HS-5 (cell line): Measurements from ENCODE around the gene CTCFL.

Experiments
- DNase-seq: peaks from one replicate; pipeline ENCODE4 v3.0.0-alpha.2; 2012; ENCODE audit warnings: low read depth

CTCFL gene

DNA sequence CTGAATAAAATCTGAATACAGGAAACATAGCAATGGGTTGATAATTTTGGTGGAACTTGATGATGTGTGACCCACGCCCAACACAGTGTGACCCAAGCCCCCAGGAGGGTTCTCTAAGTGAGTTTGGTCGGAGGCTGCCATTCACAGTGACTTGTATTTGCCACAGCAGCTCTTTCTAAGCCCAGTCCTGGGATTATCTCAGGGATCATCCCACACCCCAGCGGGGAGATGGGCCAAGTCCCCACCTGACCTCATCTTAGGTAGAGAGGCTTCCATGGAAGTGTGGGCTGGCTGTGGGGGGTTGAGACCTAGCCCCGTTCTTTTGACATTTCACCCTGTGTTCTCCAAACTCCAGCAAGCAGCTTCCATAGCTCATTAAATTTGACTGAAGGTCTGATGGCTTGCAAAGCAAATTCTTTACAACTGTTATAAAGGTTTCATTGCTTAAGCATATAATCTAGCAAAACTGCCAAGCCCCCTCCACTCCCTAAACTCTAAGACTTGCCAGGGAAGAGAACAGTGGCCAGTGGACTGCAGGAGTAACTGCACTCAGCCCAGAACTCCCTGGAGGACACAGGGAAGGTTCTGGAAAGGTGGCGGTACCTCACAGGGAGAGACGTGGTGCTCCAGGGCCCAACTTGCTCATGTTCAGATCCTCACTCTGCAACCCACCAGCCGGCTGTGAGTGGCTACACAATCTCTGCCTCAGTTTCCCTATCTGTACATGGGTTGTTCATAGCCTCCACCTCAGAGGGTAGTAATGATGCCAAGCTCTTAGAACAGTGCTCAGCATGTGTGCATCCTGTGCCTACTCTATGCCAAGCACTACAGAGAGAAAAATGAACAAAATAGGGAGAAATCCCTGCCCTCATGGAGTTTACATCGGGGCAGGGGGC lies 35.0 kb upstream of the CTCFL start:
- DNase-seq = no peak

- DNase-seq = no peak
These were observed 34.3 kb upstream of the CTCFL start for GRCh38 chr20:57559289-57559634.

DNA sequence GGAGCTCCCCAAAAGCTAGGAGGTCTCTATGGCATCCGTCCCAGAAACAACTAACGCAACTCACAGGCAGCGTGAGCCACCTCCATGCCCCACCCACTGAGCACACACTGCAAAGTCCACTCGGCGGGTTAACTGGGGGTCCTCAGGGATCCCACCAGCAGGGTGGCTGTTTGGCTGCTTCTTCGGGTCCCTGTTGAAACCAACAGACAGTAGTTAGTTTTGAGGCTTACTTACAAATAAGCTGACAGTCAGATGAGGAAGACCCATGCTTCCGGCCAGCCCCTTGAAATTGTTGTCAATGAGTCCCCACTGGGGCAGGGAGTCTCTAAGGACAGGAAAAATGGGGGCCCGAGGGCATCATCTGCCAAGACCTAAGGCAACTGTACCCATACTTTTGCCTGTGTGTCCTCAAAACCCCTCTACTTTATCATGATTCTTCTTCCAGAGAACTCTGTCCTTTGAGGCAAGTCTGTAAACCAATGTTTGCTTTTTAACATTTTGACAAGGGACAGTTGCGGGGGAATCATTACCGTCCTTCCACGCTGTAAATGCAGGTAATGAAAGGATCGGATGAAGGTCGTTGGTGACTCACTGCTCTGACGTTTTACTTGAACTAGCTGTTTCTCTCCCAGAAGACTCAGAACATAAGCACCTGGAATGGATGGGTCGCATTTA lies 33.8 kb upstream of the CTCFL start:
- DNase-seq = no peak

GRCh38 chr20:57557926-57558613 lies 33.1 kb upstream of the CTCFL start:
- no peak for DNase-seq

DNA sequence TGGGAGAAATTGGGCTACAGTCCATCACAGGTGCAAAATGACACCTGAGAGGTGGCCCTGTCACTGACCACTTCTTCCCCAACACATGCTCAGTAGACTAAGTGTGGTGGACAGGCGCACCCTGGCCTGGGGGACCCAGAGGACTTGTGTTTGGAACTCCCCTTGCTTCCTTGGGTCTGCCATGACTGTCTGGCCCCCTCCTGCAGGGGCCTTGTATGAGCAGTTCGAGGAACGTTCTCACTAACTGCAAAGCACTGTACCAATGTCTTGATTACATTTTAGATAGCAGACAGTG lies 32.0 kb upstream of the CTCFL start:
- DNase-seq = no peak

DNA sequence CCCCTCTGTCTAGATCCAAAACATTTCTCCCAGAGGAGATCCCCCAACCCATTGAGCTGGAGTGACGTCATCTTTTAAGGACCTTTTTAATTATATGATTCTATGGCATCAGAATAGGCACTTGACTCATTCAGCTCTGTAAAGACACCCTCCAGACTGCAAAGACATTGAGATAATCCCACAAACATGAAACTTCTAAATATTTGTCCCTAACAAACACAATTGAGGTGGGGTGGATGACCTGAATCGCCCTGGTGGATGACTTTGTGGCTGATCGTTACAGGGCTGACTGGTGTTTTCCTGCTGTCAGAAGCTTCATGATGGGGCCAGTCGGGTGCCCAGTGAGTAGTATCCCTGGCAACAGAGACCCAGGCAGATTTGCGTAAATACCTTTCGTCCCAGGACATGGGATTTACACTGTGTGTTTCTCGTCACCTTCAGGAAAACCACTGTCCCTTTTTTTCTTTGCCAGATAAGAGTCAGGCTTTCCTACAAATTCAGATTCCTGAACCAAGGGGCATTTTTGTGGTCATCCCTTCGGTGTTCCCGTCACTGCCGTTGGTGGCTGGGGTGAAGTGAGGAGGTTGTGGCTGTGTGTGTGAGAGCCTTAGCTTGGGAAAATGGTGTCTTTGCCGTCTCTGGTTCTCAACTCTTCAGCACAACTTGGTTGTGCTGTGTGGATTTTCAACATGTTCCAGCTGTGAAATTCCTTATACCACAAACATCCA lies 30.7 kb upstream of the CTCFL start:
- DNase-seq = no peak

DNA sequence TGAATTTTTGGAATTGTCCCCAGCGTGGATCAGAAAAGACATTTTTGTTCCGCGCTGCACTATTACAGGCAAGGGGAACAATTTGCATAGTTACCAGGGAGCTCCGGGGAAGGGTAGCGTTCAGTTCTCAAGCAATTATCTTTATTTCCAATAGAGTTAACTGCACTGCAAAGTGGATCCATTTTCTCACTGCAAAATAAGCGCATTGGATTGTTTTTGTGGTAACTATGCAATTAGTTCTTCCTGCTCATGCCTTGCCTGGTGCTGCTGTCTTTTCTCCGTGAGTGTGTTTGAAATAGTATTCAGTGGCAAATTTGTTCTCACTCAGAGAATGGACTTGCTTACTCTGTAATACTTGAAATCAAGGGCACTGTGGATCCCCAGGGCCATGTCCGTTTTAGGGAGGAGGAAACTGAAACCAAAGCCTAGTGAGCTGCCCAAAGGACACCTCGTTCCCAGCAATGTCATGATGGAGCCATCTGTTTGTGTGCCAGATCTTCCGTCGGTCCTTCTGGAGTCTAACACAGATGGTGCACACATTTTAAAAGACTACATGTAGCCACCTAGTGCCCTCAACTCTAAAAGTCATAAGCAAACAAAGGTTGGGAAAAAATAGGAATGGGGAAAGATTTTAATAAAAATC lies 28.6 kb upstream of the CTCFL start:
- DNase-seq = no peak

DNA sequence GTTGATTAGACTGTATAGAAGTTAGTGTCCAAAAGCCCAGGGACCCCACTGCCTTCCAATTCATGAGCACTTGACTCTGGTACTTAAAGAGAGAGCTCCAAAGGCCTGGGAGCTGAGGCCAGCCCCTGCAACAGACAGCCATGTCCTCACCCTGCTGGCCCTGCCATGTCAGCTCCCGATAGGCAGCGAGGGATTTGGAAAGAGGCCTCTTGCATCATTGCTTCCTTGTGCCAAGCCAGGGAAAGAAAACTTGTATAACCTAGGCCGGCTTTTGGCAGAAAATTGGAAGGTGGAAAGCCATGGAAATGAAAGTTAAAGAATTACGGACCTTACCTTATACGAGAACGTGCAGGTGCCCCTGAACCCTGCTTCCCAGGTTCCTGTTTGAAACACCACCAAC lies 27.5 kb upstream of the CTCFL start:
- no peak for DNase-seq

- no peak for DNase-seq
These were observed 23.5 kb upstream of the CTCFL start for GRCh38 chr20:57548177-57549058.

DNA sequence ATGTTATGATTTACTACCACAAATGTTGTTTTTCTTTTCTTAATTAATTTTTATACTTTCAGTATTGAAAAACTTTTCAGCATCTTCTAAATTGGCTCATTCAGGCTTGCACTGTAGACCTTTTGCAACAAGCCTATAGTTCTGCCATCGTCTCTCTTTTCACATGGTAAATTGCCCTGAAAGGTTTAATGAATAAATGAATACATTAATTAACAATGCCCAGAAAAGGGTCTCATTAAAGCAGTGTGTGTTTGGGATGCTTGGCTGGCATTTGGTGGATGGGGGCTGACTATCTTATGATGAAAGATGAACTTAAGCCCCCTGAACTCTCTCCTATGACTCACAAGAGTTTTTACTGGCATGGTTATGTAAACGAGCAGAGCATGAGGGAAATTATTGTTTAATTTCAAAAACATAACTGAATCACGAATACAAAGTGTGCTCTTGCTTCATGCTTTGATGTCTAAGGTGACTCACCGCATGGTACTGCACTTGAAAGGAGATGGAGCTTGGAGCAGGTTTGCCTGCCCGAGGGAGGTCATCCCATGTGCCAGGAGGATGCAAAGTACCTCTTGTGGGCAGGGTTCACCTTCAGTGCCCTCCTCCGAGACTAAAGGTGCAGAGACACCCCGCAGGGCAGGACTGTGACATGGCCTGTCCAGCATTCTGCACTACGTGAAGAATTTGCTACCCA lies 22.2 kb upstream of the CTCFL start:
- no peak for DNase-seq

DNA sequence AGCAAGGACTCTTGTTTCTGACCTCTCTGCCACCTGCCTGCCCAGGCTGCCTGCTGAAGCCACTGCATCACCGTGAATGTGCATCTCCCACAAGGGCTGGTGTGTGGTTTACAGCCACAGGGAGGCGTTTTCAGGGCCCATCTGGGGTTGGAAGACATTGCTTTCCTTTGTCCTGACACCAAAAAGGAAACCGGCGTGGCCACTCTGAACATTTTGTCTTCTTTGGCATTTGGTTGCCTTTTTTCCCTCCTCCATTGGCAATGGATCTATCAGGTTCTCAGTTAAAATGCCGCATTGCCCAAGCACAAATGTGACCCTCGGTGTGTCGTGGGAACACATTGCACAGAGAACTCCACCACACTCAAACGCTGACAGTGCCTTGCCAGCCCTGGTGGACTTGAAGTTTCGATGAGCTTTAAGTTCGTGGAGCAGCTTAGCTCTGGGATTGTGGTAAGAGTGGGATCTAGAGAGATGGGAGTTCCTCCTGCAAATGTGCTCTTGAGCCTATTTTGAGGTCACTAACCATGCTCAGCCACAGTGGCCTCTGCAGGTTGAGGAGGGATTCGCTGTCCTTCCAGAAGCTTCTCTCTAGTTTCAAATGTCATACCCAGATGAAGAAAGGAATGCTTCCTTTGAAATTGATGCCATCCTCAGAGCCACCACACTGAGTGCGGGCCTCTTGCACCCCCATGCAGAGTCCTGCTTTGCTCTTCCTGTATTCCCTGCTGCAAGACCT lies 21.2 kb upstream of the CTCFL start:
- no peak for DNase-seq

DNA sequence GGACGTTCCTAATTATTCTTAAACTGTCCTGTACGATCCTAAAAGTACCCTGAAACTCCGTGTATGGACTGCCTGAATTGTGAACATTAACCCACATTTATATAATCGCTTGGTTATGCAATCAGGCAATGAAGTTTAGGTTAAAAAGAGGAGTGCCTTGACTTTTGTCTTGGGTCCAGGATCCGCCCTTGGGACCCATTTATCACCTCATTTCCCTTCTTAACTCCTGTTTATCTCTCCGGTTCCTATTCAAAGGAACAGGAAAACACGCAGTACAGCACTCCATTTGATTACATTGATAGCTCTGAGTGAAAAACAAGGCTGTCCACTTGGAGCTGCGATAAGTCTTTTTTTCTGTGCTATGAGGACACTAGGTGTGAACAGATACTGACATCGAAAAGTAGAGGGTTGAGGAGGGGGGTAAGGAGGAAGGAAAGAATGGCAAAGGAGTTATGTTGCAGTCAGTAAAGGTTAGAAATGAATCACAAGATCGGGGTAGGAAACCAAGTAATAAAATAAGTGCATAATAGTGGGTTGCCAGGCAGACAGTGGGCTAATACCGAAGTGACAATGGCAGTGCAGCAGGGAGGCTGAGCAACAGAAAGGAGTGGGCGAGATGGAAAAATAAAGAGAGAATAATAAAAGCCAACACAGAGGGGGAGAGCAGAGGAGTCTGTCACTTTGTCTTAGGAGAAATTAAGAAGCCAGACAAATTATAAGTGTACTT lies 20.1 kb upstream of the CTCFL start:
- DNase-seq = no peak

DNA sequence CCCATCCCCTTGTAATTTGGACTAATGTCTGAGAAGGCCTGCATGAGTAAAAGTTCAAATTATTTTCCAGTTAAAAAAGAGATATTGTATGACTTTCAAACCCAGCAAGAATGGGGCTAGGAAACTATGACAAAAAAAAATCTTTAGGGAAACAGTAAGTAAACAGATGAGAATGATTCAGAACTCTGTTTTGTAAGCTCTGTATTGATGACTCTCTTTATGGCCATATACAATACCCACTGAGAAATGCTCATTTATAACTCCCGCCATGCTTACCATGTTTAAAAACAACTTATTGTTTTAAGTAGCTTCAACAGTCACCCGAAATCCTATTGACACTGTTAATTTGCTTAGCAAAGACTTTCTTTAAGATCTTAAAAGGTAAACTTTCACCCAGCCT lies 18.8 kb upstream of the CTCFL start:
- DNase-seq = no peak

DNA sequence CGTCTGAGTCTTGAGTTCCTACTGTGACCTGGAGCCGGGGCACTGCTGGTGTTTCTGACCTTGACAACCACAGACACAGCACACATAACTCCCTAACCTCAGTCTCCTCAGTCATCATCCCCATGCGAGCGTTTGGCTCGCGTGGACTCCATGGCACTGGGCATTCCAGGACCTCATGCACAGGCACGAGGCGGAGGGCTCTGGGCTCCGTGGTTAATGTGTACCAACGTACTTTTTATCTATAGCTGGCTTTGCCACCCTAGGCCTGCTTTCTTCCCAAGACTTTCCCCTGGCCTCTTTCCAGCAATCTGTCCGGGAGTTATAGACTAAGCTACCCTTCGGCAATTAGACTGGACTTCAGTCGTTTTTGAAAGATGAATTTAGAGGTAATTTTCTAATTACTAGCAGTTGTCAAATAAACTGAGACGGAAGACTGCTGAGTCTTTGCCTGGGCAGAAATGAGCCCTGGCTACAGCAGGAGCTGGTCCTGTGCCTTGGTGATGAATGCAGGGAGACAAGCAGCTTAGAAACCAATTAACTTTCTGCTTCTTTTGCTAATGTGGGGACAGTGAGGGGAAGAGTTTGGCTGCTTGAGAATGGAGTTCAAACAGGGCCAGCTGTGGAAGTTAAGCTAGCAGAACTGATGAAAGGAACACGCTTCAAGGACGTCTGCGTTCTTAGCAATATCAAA lies 16.1 kb upstream of the CTCFL start:
- no peak for DNase-seq

- DNase-seq = no peak
These were observed 14.9 kb upstream of the CTCFL start for GRCh38 chr20:57539889-57540288.

GRCh38 chr20:57537822-57538221 lies 12.9 kb upstream of the CTCFL start:
- no peak for DNase-seq

GRCh38 chr20:57536771-57537724 lies 12.1 kb upstream of the CTCFL start:
- DNase-seq = no peak
